Lower leg skin (tissue), 4 donors: Measurements from ENCODE around the gene SUCLG1. TPM values are rescaled to one million over a fixed set of nuclear protein-coding genes. Genes with fewer than 3 reads are reported as not detected.

ENCODE experiments used
- DNase-seq, 2 donors: peaks; one replicate each; pipeline ENCODE4 v3.0.0-alpha.2; 2019; ENCODE audit warnings: low spot score in 2 of 2
- H3K4me3 ChIP-seq: fragments of 200-600 bp; sonication (generic); 2 replicates; pipeline ENCODE4 v1.5.1; 2017; ENCODE audit warnings: mild to moderate bottlenecking, low read depth; ENCODE audit not compliant: poor library complexity, severe bottlenecking
- POLR2A ChIP-seq, 2 donors: fragments of 450-650 bp; IDR thresholded peaks; one replicate each; pipeline ENCODE4 v1.6.1; 2016 to 2017; ENCODE audit warnings: antibody characterized with exemption in 2 of 2, mild to moderate bottlenecking in 1 of 2, moderate library complexity in 1 of 2
- WGBS, 2 donors: methylation state at CpG; one replicate each; pipeline ENCODE4 v1.1.5; 2018; 5-methylcytosine and 5-hydroxymethylcytosine counted together
- intact Hi-C: fragments of 100-400 bp; cut with DNase I; formaldehyde crosslinking; loops from one replicate; pipeline ENCODE4 v1.15.0; 2023; ENCODE audit warnings: low total_unique reads
- total RNA-seq, 4 donors: library from RNA; depleted of rRNA; stranded (reverse); fragments of >200 nt; gene quantifications; one replicate each; pipeline ENCODE4 v1.1.0, GENCODE V29; 2016
- TF ChIP-seq, protein P1 (sequence below), 3 donors: fragments of 450-650 bp; IDR thresholded peaks; one replicate each; pipeline ENCODE4 v1.5.1; 2016; ENCODE audit warnings: antibody characterized with exemption in 3 of 3, mild to moderate bottlenecking in 3 of 3, moderate library complexity in 2 of 3

SUCLG1 gene
- total RNA-seq, 4 donors from 2014 or later = 47.7 to 83.8 (median 61.1) TPM

DNA sequence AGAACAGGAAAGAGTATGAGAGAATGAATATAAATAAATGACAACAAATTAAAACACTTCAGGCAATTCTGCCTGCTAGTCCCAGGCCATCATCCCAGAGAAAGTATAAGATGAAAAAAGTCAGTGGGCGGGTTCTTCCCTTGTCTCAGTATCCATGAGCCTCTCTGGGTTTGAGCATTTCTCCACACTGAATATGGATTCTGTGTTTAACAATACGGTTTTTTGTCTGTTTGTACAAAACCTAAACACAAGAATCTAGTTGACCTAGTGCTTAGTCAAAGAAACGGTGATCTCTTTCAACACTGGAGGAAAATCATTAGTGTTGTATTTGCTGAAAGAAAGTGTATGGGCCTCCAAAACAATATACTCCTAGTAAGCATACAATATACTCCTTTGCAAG lies 10.0 kb downstream of the SUCLG1 start:
- DNase-seq = no peak
- intact Hi-C loops = no loop called here
- H3K4me3 ChIP-seq = no peak overlapping the region
- 88 to 89% methylated on average over 3 of the region's 3 CpGs for WGBS, 2 donors
- no peak for TF ChIP-seq POLR2A (IDR thresholded peaks at IDR 0.05)
- TF ChIP-seq, protein P1, sequence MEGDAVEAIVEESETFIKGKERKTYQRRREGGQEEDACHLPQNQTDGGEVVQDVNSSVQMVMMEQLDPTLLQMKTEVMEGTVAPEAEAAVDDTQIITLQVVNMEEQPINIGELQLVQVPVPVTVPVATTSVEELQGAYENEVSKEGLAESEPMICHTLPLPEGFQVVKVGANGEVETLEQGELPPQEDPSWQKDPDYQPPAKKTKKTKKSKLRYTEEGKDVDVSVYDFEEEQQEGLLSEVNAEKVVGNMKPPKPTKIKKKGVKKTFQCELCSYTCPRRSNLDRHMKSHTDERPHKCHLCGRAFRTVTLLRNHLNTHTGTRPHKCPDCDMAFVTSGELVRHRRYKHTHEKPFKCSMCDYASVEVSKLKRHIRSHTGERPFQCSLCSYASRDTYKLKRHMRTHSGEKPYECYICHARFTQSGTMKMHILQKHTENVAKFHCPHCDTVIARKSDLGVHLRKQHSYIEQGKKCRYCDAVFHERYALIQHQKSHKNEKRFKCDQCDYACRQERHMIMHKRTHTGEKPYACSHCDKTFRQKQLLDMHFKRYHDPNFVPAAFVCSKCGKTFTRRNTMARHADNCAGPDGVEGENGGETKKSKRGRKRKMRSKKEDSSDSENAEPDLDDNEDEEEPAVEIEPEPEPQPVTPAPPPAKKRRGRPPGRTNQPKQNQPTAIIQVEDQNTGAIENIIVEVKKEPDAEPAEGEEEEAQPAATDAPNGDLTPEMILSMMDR (IDR thresholded peaks at IDR 0.05) = no peak

DNA sequence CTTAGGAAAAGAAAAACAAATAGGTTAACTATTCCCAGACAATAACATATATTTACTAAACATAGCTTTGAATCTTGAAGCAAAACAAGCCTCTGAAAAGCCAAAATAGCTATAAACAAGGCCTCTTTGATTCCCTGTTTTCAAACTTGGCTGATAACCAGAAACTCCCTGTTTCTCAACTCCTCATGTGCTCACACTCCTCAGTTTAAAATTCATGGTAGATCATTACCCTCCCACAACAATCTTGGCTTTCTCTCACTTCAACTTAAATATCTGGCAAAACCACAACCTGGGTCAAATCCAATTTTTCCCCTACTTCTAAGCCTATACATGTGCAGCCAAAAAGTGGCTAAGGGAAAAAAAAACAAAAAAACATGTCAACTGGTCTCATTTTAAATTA lies 15.6 kb downstream of the SUCLG1 start:
- no peak for TF ChIP-seq POLR2A (IDR thresholded peaks at IDR 0.05)
- TF ChIP-seq, protein P1 (IDR thresholded peaks at IDR 0.05) = no peak
- intact Hi-C loops = no loop called here
- DNase-seq = no peak
- H3K4me3 ChIP-seq = no peak overlapping the region

DNA sequence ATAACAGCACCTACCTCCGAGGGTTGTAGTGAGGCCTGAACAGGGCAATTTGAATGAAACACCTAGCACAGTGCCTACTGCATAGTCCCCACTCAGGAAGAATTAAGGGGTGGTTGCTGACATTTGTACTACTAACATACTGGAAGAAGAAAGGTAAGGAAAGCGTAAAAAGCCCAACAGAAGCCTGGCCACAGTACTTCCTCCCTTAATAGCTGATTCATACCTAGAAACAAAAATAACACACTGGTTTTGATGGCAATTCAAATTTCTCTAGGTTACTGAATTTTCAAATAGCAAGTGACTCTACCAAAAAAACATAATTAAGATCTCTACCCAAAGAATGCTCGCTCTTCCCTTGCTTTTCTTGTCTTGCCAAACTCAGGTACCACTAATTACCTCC lies 16.2 kb downstream of the SUCLG1 start:
- intact Hi-C loops = no loop called here
- no peak for TF ChIP-seq POLR2A (IDR thresholded peaks at IDR 0.05)
- TF ChIP-seq, protein P1 (IDR thresholded peaks at IDR 0.05) = no peak
- 74 to 84% methylated on average over 3 of the region's 3 CpGs for WGBS, 2 donors
- DNase-seq = no peak
- no peak overlapping the region for H3K4me3 ChIP-seq

DNA sequence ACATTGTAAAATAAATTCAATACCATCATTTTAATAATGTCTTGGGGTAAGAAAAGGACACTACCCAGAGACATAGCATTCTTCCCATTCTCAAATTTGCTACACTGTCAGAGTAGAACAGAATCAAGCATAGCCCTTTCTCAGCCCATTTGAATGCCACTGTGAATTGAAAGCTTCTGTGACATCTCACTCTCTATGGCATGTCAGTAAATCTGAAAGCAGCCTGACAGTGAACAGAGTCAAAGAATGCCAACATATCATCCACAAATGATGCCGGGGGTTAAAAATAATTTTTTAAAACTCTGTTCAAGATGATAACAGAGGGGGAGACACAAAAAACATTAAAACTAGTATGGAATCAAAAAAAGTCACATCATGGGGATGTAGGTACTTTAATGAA lies 17.6 kb downstream of the SUCLG1 start:
- no peak for DNase-seq
- intact Hi-C loops = no loop called here
- H3K4me3 ChIP-seq = no peak overlapping the region
- no peak for TF ChIP-seq POLR2A (IDR thresholded peaks at IDR 0.05)
- TF ChIP-seq, protein P1 (IDR thresholded peaks at IDR 0.05) = no peak
- WGBS, 2 donors = 94% methylated on average over 1 of the region's 1 CpG

DNA sequence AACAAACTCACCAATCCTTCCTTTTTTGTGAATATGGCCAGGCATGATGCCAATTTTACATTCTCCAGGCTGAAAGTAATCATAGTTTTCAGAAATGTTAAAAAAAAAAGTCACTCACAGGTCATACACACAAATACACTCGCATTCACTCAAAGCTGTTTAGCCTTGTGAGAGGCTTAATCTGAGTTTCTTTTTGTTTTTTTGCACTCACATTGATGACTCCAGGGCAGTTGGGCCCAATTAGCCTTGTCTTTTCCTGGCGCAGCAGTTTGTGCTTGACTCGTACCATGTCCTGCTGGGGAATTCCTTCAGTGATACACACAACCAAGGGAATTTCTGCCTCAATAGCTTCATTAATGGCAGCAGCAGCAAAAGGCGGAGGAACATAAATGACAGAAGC lies 18.0 kb downstream of the SUCLG1 start:
- TF ChIP-seq, protein P1 (IDR thresholded peaks at IDR 0.05) = no peak
- TF ChIP-seq POLR2A (IDR thresholded peaks at IDR 0.05) = no peak
- WGBS, 2 donors = 93 to 95% methylated on average over 4 of the region's 4 CpGs
- intact Hi-C loops = no loop called here
- no peak for DNase-seq
- H3K4me3 ChIP-seq = no peak overlapping the region

DNA sequence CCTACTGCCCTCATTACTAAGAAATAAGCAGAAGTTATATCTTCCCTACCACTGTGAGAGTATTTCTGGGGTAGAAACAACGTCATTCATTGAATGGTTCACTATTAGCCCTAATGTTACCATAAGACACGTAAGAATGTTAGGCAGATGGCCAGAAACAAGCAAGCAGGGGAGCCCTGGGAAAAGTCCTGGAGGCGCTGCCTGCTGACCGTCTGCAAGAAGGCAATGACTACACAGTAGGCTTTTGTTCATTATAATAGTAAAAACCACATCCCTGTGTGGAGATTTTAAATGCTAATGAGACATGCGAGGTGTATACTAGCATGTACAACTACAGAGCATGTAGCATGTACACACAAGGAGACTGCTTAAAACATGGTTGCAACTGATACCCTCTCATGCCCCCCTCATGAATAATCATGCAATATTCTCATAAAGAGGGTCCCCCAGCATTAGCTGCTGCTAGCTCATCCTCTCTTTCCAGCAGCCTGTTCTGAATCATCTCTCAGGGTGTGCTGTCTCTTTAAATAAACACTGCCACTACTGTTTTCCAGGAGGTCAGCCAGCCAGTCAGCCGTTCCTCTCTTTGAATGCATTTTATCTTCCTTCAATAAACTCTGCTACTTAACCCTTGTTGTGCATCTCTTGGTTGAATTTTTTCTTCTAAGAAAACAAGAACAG lies 23.6 kb downstream of the SUCLG1 start:
- WGBS, 2 donors = 62 to 65% methylated on average over 6 of the region's 6 CpGs
- TF ChIP-seq, protein P1 (IDR thresholded peaks at IDR 0.05) = no peak
- no peak for TF ChIP-seq POLR2A (IDR thresholded peaks at IDR 0.05)
- intact Hi-C loops = no loop called here
- H3K4me3 ChIP-seq = no peak overlapping the region
- DNase-seq = no peak
